ENCODE results near the gene SGSM2.

SGSM2 gene

DNA sequence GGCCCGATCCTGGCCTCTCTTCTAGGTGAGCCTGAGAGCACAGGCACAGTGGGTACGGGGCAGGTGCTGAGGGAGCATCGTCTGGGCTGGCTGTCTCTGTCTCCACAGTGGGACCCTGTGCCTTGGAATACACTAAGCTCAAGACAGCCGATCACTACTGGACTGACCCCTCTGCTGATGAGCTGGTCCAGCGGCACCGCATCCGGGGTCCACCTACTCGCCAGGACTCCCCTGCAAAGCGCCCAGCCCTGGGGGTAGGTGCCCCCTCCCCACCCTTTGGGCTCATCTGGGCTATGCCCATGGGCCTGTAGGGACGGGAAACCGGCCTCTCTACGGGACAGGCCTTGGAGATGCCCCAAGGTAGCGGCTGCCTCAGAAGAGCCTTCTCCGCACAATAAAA lies 25.6 kb downstream of the SGSM2 start:
- DNase-seq (ENCODE audit: low spot score) = no peak

DNA sequence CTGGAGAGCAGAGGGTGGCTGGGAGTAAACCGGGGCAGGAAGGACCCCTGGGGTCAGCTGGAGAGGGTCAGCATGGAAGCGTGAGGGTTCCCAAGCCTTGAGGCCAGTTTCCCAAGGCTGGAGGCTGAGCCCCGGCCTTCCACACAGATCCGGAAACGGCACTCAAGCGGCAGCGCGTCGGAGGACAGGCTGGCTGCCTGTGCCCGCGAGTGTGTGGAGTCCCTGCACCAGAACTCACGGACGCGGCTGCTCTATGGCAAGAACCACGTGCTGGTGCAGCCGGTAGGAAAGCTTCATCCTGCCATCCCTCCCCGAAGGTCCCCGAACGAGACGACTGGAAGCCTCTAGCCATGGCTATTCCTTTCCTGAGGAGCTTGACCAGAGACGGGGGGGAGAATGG lies 26.0 kb downstream of the SGSM2 start:
- DNase-seq (ENCODE audit: low spot score) = no peak
- H3K4me3 ChIP-seq = no peak overlapping the region
- TF ChIP-seq, protein P1, sequence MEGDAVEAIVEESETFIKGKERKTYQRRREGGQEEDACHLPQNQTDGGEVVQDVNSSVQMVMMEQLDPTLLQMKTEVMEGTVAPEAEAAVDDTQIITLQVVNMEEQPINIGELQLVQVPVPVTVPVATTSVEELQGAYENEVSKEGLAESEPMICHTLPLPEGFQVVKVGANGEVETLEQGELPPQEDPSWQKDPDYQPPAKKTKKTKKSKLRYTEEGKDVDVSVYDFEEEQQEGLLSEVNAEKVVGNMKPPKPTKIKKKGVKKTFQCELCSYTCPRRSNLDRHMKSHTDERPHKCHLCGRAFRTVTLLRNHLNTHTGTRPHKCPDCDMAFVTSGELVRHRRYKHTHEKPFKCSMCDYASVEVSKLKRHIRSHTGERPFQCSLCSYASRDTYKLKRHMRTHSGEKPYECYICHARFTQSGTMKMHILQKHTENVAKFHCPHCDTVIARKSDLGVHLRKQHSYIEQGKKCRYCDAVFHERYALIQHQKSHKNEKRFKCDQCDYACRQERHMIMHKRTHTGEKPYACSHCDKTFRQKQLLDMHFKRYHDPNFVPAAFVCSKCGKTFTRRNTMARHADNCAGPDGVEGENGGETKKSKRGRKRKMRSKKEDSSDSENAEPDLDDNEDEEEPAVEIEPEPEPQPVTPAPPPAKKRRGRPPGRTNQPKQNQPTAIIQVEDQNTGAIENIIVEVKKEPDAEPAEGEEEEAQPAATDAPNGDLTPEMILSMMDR (IDR thresholded peaks at IDR 0.05) = no peak
- no peak overlapping the region for H3K27ac ChIP-seq

More for the DNA sequence above, 25.6 kb downstream of the SGSM2 start:
- H3K27ac ChIP-seq = no peak overlapping the region
- TF ChIP-seq, protein P1 (IDR thresholded peaks at IDR 0.05) = no peak
- H3K4me3 ChIP-seq = no peak overlapping the region

- DNase-seq (ENCODE audit: low spot score) = no peak
- Histone ChIP-seq H3K27ac (no peak overlapping the region), H3K4me3 (no peak overlapping the region)
- TF ChIP-seq, protein P1 (IDR thresholded peaks at IDR 0.05) = no peak
Observed at GRCh38 chr17:2363851-2364762, 26.8 kb downstream of the SGSM2 start.

DNA sequence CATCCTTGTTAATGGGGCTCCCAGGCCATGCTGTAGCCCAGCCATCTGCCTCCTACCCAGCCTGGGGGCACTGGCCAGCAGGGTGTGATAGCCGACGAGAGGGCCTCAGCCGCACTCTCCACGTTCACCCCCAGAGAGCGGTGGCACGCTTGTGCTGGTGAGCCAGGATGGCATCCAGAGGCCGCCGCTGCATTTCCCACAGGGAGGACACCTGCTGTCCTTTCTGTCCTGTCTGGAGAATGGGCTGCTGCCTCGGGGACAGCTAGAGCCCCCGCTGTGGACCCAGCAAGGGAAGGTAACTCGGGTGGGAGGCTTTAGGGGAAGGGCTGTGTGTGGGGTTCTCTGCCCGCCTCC lies 27.4 kb downstream of the SGSM2 start:
- TF ChIP-seq, protein P1 (IDR thresholded peaks at IDR 0.05) = no peak
- Histone ChIP-seq H3K4me3 (no peak overlapping the region), H3K27ac (no peak overlapping the region)
- DNase-seq (ENCODE audit: low spot score) = no peak

GRCh38 chr17:2365132-2365531 lies 27.8 kb downstream of the SGSM2 start:
- TF ChIP-seq, protein P1 (IDR thresholded peaks at IDR 0.05) = no peak
- no peak for DNase-seq (ENCODE audit: low spot score)

DNA sequence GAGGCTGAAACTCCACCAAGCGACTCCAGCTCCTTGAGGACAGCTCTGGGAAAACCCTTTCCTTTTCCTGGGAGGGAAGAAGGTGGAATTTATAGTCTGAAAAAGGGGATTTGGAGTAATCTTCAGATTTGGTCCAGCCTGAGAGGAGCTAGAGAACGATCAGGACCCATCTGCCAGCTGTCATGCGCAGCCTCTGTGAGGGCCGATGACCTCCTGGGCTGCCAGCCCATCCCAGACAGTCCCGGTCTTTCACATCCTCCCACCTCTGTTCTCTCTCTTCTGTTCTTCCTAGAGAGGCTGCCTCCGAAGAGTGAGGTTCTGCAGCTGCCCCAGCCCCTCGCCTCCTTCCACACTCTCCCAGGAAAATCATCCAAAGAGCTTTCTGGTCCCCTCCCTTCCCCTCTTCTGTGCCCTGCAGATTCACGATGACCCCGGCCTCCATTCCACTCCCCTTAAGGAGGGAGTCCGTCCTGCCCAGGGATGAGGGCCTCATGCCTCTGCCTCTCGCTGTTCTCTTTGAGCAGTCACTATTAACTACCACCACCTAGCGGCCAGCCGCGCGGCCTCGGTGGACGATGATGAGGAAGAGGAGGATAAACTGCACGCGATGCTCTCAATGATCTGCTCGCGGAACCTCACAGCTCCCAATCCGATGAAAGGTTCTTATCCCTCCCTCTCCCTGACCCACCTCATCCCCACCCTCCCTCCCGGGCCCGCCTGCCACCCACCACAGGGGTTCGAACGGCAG lies 29.6 kb downstream of the SGSM2 start:
- H3K27ac ChIP-seq = no peak overlapping the region
- H3K4me3 ChIP-seq = no peak overlapping the region
- TF ChIP-seq, protein P1 (IDR thresholded peaks at IDR 0.05) = no peak
- DNase-seq (ENCODE audit: low spot score) = no peak

More at GRCh38 chr17:2365132-2365531, 27.8 kb downstream of the SGSM2 start:
- Histone ChIP-seq H3K4me3 (no peak overlapping the region), H3K27ac (no peak overlapping the region)

Data from coronary artery (tissue), 2 donors.